ENCODE results near the gene KCNQ4.

GRCh38 chr1:40801742-40802077 lies 18.1 kb downstream of the KCNQ4 start:
- TF ChIP-seq, protein P1, sequence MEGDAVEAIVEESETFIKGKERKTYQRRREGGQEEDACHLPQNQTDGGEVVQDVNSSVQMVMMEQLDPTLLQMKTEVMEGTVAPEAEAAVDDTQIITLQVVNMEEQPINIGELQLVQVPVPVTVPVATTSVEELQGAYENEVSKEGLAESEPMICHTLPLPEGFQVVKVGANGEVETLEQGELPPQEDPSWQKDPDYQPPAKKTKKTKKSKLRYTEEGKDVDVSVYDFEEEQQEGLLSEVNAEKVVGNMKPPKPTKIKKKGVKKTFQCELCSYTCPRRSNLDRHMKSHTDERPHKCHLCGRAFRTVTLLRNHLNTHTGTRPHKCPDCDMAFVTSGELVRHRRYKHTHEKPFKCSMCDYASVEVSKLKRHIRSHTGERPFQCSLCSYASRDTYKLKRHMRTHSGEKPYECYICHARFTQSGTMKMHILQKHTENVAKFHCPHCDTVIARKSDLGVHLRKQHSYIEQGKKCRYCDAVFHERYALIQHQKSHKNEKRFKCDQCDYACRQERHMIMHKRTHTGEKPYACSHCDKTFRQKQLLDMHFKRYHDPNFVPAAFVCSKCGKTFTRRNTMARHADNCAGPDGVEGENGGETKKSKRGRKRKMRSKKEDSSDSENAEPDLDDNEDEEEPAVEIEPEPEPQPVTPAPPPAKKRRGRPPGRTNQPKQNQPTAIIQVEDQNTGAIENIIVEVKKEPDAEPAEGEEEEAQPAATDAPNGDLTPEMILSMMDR (IDR thresholded peaks at IDR 0.05; ENCODE audit: low read depth, low read length, poor library complexity, severe bottlenecking): no peak
- no peak for TF ChIP-seq EZH2phosphoT487 (IDR thresholded peaks at IDR 0.05; ENCODE audit: borderline replicate concordance, low read length)

All from DOHH2 (cell line).